GM18909 (cell line): ENCODE measurements around the gene ZNHIT1.
"Not testable (repeated sequence)": the region's sequence is repeated elsewhere in the genome, so short reads cannot be mapped to it uniquely, and the experiment has no call there.

Source experiments
- ATAC-seq: cut with Tn5 transposase; IDR thresholded peaks from one replicate; pipeline ENCODE4 v1.9.1; 2021; ENCODE audit warnings: mild to moderate bottlenecking; ENCODE audit not compliant: unreplicated experiment, poor library complexity

The ZNHIT1 gene

GRCh38 chr7:101186194-101186593 is 31.8 kb upstream of the ZNHIT1 start:
- ATAC-seq, result no peak

GRCh38 chr7:101186844-101187428 is 31.0 kb upstream of the ZNHIT1 start:
- no peak for ATAC-seq

GRCh38 chr7:101189109-101189508 is 28.9 kb upstream of the ZNHIT1 start:
- ATAC-seq, result no peak

- no peak for ATAC-seq
These were observed 22.1 kb upstream of the ZNHIT1 start for GRCh38 chr7:101195884-101196283.

- no peak for ATAC-seq
These were observed 20.0 kb upstream of the ZNHIT1 start for GRCh38 chr7:101197991-101198390.

- ATAC-seq, result no peak
These were observed 19.5 kb upstream of the ZNHIT1 start for GRCh38 chr7:101198476-101198875.

GRCh38 chr7:101199522-101199921 is 18.4 kb upstream of the ZNHIT1 start:
- ATAC-seq, result not testable (repeated sequence)

GRCh38 chr7:101200504-101200861 is 17.5 kb upstream of the ZNHIT1 start:
- ATAC-seq, result no peak

GRCh38 chr7:101200862-101201599 is 16.9 kb upstream of the ZNHIT1 start, which contains the start of gene MOGAT3:
MOGAT3 (minus strand) TSS chr7:101201036; CDS start chr7:101200854, 182 bp downstream.
- no peak for ATAC-seq

GRCh38 chr7:101201695-101202602 is 16.0 kb upstream of the ZNHIT1 start:
- ATAC-seq, result no peak

GRCh38 chr7:101202603-101202918 is 15.4 kb upstream of the ZNHIT1 start:
- ATAC-seq, result no peak

GRCh38 chr7:101203740-101204738 is 13.9 kb upstream of the ZNHIT1 start:
- ATAC-seq, result not testable (repeated sequence)

GRCh38 chr7:101205901-101206664 is 11.9 kb upstream of the ZNHIT1 start:
- ATAC-seq, result no peak

- no peak for ATAC-seq
These were observed 11.3 kb upstream of the ZNHIT1 start for GRCh38 chr7:101206665-101207042.

- ATAC-seq, result no peak
These were observed 10.5 kb upstream of the ZNHIT1 start for GRCh38 chr7:101207459-101207858.

GRCh38 chr7:101208794-101209193 is 9.2 kb upstream of the ZNHIT1 start:
- ATAC-seq, result no peak

GRCh38 chr7:101210143-101210542 is 7.8 kb upstream of the ZNHIT1 start:
- no peak for ATAC-seq

- ATAC-seq, result no peak
These were observed 6.5 kb upstream of the ZNHIT1 start for GRCh38 chr7:101211501-101211900.

- no peak for ATAC-seq
These were observed 6.0 kb upstream of the ZNHIT1 start for GRCh38 chr7:101212014-101212413.
